Measurements from ENCODE around the gene RASA4. TPM values are rescaled to one million over a fixed set of nuclear protein-coding genes. Genes with fewer than 3 reads are reported as not detected.
"Not testable (repeated sequence)": the region's sequence is repeated elsewhere in the genome, so short reads cannot be mapped to it uniquely, and the experiment has no call there.

The RASA4 gene
- total RNA-seq, 2 experiments from 2014 or later, result 20.3 to 52.4 TPM

- H3K9me2 ChIP-seq (ENCODE audit: insufficient read depth, low read length); H4K20me1 ChIP-seq (ENCODE audit: insufficient read depth, low read length); H3K27ac ChIP-seq (ENCODE audit: low read depth, low read length, poor library complexity, severe bottlenecking); H3K79me2 ChIP-seq (ENCODE audit: insufficient read depth, low read depth, low read length); H3K4me2 ChIP-seq (ENCODE audit: low read length); POLR2A ChIA-PET; intact Hi-C loops (cut with micrococcal nuclease; ENCODE audit: unreplicated experiment); H3K9me3 ChIP-seq (ENCODE audit: low read length); CTCF ChIA-PET (ENCODE audit: unreplicated experiment); H3K4me1 ChIP-seq (ENCODE audit: insufficient read depth, low read length, poor library complexity, severe bottlenecking); H3K36me3 ChIP-seq (ENCODE audit: insufficient read depth, low read length); H3K4me3 ChIP-seq (ENCODE audit: low read depth, low read length, poor library complexity, severe bottlenecking); DNase-seq (ENCODE audit: low spot score); H2AFZ ChIP-seq (ENCODE audit: low read length); BruUV-seq (replicated peaks): not testable (repeated sequence)
Measured at GRCh38 chr7:102577315-102578240, 39.0 kb downstream of the RASA4 start.

- POLR2A ChIA-PET, result not testable (repeated sequence)
Measured at GRCh38 chr7:102576363-102576762, 40.2 kb downstream of the RASA4 start.

DNA sequence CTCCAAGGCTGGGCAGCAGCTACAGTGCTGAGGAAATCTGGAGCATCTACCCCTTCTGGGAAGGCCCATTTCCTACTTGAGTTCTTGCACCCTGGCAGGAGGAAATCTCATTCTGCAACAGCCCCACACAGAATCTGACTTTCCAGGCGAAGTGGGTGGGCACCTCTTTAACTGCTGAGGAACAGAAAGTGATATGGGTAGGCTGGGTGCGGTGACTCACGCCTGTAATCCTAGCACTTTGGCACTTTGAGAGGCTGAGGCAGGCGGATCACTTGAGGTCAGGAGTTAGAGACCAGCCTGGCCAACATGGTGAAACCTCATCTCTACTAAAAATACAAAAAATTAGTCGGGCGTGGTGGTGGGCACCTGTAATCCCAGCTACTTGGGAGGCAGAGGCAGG, 41.9 kb downstream of the RASA4 start:
- H3K4me1 ChIP-seq (ENCODE audit: insufficient read depth, low read length, poor library complexity, severe bottlenecking); DNase-seq (ENCODE audit: low spot score); H3K9me3 ChIP-seq (ENCODE audit: low read length); POLR2A ChIA-PET; H4K20me1 ChIP-seq (ENCODE audit: insufficient read depth, low read length); H3K4me2 ChIP-seq (ENCODE audit: low read length); H3K79me2 ChIP-seq (ENCODE audit: insufficient read depth, low read depth, low read length); H3K9me2 ChIP-seq (ENCODE audit: insufficient read depth, low read length); H3K27ac ChIP-seq (ENCODE audit: low read depth, low read length, poor library complexity, severe bottlenecking); intact Hi-C loops (cut with micrococcal nuclease; ENCODE audit: unreplicated experiment); H3K4me3 ChIP-seq (ENCODE audit: low read depth, low read length, poor library complexity, severe bottlenecking); BruUV-seq (replicated peaks); H2AFZ ChIP-seq (ENCODE audit: low read length); H3K36me3 ChIP-seq (ENCODE audit: insufficient read depth, low read length); CTCF ChIA-PET (ENCODE audit: unreplicated experiment): not testable (repeated sequence)

More at GRCh38 chr7:102576363-102576762, 40.2 kb downstream of the RASA4 start:
- H3K79me2 ChIP-seq (ENCODE audit: insufficient read depth, low read depth, low read length); H4K20me1 ChIP-seq (ENCODE audit: insufficient read depth, low read length); DNase-seq (ENCODE audit: low spot score); H3K36me3 ChIP-seq (ENCODE audit: insufficient read depth, low read length); BruUV-seq (replicated peaks); H3K4me2 ChIP-seq (ENCODE audit: low read length); H3K4me3 ChIP-seq (ENCODE audit: low read depth, low read length, poor library complexity, severe bottlenecking); intact Hi-C loops (cut with micrococcal nuclease; ENCODE audit: unreplicated experiment); H2AFZ ChIP-seq (ENCODE audit: low read length); H3K4me1 ChIP-seq (ENCODE audit: insufficient read depth, low read length, poor library complexity, severe bottlenecking); H3K9me2 ChIP-seq (ENCODE audit: insufficient read depth, low read length); CTCF ChIA-PET (ENCODE audit: unreplicated experiment); H3K9me3 ChIP-seq (ENCODE audit: low read length); H3K27ac ChIP-seq (ENCODE audit: low read depth, low read length, poor library complexity, severe bottlenecking): not testable (repeated sequence)

DNA sequence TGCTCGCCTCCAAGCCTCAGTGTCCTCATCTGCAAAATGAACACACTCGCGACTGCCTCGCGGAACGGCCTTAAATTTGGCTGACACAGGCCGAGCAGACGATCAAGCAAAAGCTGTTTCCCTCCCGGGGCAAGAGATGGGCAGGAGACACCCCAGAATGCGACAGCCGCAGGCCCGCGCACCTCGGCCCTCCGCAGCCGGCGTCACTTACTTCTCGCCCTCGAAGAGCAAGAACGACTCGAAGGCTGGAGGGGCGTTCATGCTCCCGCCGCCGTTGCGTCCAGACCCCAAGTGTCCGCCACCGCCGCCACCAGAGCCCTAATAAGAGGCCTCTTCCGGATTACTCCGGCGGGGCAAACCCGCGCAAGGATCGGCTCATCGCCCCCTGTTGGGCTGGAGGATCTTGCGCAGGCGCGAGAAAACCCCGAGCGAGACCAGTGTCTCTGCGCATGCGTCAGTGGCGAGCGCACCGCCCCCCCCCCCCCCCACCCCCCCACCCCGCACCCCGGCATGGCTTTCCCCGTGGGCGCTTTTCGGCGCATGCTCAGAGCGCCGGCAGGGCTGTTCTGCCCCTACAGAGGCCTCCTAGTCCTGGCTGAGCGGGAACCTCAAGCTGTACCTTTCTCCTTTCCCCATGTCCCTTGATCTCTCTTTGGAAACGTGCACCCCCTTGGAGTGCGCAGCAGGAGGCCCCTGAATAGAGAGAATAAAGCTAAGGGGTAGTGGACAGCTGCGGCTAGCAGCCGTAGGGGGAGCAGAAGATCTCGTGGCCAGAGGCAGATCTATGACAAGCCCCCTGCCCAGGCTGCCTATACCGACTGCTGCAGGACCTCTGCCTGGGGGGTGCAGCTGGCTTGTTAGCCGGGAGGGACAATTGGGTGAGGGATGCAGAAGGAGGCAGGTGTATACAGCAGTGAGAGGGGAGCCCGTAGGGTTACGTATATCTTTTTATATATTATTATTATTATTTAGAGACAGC, 44.0 kb downstream of the RASA4 start, which contains the start of gene POLR2J3:
Gene POLR2J3, minus strand, starts transcription at position 323 of the 979 bp plus-strand sequence. Its CDS starts 62 bp downstream, at position 261.
- H3K9me3 ChIP-seq (ENCODE audit: low read length); H3K27ac ChIP-seq (ENCODE audit: low read depth, low read length, poor library complexity, severe bottlenecking); CTCF ChIA-PET (ENCODE audit: unreplicated experiment); intact Hi-C loops (cut with micrococcal nuclease; ENCODE audit: unreplicated experiment); H3K9me2 ChIP-seq (ENCODE audit: insufficient read depth, low read length); H3K79me2 ChIP-seq (ENCODE audit: insufficient read depth, low read depth, low read length); H3K36me3 ChIP-seq (ENCODE audit: insufficient read depth, low read length); H2AFZ ChIP-seq (ENCODE audit: low read length); H4K20me1 ChIP-seq (ENCODE audit: insufficient read depth, low read length); BruUV-seq (replicated peaks); H3K4me1 ChIP-seq (ENCODE audit: insufficient read depth, low read length, poor library complexity, severe bottlenecking): not testable (repeated sequence)
- TF ChIP-seq, protein P1, sequence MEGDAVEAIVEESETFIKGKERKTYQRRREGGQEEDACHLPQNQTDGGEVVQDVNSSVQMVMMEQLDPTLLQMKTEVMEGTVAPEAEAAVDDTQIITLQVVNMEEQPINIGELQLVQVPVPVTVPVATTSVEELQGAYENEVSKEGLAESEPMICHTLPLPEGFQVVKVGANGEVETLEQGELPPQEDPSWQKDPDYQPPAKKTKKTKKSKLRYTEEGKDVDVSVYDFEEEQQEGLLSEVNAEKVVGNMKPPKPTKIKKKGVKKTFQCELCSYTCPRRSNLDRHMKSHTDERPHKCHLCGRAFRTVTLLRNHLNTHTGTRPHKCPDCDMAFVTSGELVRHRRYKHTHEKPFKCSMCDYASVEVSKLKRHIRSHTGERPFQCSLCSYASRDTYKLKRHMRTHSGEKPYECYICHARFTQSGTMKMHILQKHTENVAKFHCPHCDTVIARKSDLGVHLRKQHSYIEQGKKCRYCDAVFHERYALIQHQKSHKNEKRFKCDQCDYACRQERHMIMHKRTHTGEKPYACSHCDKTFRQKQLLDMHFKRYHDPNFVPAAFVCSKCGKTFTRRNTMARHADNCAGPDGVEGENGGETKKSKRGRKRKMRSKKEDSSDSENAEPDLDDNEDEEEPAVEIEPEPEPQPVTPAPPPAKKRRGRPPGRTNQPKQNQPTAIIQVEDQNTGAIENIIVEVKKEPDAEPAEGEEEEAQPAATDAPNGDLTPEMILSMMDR (conservative IDR thresholded peaks at IDR 0.05; ENCODE audit: low read length), result peak; percentile 42
- DNase-seq (ENCODE audit: low spot score), result peak; percentile 93
- peak within 1 kb of the TSS; percentile 51; the same call in 1 of the 2 replicates for H3K4me2 ChIP-seq (ENCODE audit: low read length)
- POLR2A ChIA-PET, result interaction anchor here (0.6 to 0.7 kb wide), 2 partner anchors 479 to 1533 kb away, joined by 3 read pairs; no protein-coding TSS in a partner anchor
- H3K4me3 ChIP-seq (ENCODE audit: low read depth, low read length, poor library complexity, severe bottlenecking), result peak within 1 kb of the TSS; percentile 72

DNA sequence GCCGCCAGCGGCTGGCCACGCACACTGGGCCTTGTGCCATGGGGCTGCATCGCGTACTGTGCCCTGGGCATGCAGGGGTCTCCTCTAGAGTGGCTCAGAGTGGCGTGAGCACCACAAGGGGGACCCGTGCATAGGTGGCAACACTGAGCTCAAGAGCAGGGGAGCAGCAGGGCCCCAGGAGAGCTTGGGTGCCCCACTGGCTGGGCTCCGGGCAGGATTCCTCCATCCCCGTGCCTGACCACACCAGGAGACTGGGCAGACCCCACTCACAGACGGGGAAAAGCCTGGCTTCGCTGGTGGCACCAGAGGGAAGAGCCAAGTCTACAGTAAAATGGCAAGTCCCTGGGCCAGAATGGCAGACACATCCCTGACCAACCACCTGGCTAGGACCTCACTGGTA, 47.9 kb downstream of the RASA4 start:
- CTCF ChIA-PET (ENCODE audit: unreplicated experiment); H3K9me2 ChIP-seq (ENCODE audit: insufficient read depth, low read length); H3K4me3 ChIP-seq (ENCODE audit: low read depth, low read length, poor library complexity, severe bottlenecking); H3K36me3 ChIP-seq (ENCODE audit: insufficient read depth, low read length); H3K9me3 ChIP-seq (ENCODE audit: low read length); H2AFZ ChIP-seq (ENCODE audit: low read length); H3K27ac ChIP-seq (ENCODE audit: low read depth, low read length, poor library complexity, severe bottlenecking); H3K4me2 ChIP-seq (ENCODE audit: low read length); H3K4me1 ChIP-seq (ENCODE audit: insufficient read depth, low read length, poor library complexity, severe bottlenecking); DNase-seq (ENCODE audit: low spot score); H4K20me1 ChIP-seq (ENCODE audit: insufficient read depth, low read length); POLR2A ChIA-PET; intact Hi-C loops (cut with micrococcal nuclease; ENCODE audit: unreplicated experiment); H3K79me2 ChIP-seq (ENCODE audit: insufficient read depth, low read depth, low read length); BruUV-seq (replicated peaks): not testable (repeated sequence)
